GM19395 (cell line): Measurements from ENCODE around the gene SHROOM3.

Experiments used
- ATAC-seq: cut with Tn5 transposase; IDR thresholded peaks from one replicate; pipeline ENCODE4 v1.9.1; 2021; ENCODE audit warnings: mild to moderate bottlenecking, moderate library complexity; ENCODE audit not compliant: unreplicated experiment

The SHROOM3 gene

DNA sequence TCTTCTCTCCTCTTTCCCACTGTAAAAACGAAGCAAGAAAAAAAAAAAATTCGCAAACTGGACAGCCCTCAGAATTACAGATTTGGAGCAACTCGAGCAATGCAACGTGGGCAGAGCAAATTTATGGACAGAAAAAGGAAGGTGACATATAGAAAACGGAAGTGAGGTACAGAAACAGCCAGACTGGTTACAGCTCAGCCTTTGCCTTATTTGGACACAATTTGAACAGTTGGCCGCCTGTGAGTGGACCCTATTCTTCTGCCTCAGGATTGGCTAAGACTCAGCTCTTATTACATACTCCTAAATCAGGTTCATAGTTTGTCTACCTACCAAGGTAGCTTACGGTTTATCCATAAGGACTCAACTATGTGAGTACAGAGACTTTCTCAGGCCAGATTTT lies 364.1 kb downstream of the SHROOM3 start:
- no peak for ATAC-seq

DNA sequence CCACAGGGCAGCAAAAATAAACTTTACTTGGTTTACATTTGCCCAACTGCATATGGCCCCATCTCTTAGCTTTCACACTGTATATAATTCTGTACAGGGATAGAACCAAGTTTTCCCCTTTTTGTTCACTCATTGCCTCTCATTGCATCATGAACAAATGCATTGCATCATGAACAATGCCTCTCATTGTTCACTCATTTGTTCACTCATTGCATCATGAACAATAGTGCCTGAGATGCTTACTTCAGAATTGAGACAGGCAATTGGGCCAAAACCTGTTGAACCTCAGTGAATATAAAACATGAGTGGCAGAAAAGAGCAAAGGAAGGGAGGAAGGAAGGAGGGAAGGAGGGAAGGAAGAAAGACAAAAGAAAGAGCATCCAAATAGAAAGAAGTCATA lies 364.7 kb downstream of the SHROOM3 start:
- ATAC-seq: no peak

DNA sequence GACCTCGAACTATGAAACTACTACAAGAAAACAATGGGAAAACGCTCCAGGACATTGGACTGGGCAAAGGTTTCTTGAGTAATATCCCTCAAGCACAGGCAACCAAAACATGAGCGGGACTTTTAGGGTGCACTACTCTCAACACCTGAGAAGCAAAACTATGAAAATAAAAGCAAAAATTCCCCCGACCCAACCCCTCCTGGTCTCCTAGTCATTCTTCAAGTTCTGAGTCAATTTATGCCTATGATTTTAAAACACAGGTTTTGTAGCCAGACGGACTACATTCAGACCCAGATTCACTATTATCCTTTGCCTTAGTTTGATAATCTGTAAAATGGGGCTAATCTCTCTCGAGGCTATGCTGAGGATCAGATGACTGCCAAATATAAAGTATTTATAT lies 365.9 kb downstream of the SHROOM3 start:
- ATAC-seq: no peak

DNA sequence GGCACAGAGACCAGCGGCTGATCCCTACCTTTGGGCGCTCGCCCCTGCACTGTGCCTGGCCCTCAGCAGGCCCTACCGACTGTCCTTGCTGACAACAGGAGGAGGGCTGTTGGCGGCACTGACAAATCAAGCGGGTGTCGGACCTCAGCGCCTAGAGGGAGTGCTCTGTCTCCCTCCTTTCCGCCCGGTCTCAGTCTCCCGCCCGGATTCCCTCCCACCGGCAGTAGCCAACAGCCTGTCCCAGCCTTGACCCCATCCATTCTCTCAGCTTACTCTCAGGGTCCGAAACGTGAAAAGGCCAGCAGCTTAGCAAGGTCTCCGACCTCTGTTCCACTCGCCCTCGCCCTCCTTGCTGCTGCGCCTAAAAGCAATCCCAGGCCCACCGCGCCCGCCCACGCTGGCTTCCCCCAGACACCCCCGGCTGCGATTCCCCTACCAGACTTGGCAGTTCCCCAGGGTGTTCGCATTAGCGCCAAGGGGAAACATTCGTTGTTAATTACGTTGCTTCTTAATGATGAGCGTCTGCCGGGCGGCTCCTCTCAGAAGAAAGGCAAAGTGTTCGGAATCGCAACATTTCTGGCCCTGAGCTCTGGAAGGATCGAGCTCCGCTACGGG lies 366.7 kb downstream of the SHROOM3 start:
- no peak for ATAC-seq

DNA sequence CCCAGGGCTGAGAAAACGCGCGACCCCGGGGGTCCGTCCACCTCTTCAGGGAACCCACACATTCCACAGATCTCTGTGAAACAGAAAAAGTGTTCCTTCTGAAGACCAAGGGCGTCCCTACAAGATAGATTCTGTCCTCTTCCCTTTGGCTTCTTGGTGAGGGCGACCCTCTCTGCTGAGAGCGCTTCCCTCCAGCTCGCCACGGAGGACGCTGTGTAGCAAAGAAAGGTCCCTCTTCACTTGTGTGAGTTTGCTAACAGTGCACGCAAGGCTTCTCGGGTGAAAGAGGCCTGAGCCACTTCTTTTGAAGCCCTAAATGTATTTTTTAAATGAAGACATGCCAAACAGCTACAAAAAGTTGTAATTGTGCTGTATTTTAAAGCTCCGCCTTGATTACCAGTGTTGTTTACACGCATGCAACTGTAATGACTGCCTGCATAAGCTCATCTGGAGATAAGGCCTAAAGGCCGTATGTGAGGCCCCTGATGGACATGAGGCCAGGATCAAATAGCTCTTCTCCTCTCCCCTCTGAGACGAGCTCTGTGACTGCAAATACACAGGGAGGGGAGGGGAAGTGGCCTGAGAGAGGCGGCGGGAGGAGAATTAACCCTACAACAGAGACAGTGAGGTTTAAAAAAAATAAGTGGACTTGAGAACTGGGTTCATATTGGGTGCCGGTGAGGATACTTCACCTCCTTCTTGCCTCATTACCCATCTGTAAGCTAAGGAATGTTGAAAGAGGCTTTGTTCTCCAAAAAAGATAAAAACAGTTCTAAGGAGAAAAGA lies 367.4 kb downstream of the SHROOM3 start:
- ATAC-seq: no peak

DNA sequence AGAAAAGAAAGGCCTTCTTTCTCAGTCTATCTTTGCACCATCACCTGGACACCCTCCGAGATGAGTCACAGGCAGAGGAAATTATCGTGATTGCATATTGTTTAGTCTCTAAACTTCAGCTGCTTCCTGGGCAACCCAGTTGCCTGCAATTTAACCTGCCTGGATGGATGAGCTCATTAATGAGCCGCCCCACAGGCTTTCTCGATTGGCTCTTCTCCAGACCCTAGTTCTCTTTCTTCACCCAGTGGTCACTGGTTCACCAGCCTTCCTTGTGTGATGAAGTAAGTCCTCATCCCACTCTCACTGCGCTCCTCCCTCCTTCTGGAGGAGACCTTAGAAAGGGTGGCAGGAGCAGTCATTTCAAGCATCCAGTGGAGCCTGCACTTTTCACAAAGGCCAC lies 368.5 kb downstream of the SHROOM3 start:
- ATAC-seq: no peak

DNA sequence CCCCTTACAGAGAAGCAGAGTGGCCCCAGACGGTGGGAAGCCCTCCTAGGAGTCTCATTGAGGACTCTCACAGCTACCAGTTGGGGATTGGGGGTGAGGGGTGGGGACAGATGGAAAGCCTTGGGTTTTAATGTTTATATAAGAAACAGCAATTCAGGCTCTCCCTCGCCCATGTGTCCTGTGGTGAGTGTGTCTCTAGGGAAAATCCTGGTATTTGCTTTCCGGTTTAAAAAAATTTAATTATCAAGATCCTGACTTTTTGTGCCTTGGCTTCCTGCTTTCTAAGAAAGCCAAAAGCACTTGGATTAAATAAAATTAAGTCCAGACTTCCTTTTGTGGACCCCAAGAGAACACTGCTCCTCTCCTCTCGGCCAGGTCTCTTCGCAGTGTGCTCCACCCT lies 369.1 kb downstream of the SHROOM3 start:
- no peak for ATAC-seq

DNA sequence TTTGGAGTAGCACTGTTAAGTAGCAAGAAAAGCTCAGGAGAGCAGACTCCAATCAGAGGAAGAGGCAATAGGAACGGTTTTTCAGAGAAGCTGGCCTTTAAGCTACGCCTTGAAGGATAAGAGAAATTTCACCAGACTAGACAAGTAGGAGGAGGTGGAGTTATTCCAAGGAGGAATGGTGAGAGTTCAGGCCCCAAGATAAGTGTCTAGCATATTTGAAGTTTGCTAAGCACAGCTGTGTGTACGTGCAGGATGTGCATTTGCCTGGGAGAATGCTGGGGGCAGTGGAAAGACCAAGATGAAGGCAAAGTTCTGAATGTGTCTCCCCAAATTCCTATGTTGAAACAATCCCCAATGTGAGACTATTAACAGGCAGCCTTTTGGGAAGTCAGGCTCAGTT lies 371.3 kb downstream of the SHROOM3 start:
- ATAC-seq: no peak

DNA sequence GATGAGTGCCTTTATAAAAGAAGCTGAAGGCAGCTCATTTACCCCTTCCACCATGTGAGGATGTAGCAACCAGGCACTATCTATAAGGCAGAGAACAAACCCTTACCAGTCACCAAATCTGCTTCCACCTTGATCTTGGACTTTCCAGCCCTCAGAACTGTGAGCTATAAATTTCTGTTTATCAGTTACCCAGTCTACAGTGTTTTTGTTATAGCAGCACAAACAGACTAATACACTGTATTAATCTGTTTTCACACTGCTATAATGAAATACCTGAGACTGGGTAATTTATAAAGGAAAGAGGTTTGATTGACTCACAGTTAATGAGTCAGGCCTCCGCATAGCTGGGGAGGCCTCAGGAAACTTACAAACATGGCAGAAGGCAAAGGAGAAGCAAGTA lies 371.7 kb downstream of the SHROOM3 start:
- no peak for ATAC-seq

DNA sequence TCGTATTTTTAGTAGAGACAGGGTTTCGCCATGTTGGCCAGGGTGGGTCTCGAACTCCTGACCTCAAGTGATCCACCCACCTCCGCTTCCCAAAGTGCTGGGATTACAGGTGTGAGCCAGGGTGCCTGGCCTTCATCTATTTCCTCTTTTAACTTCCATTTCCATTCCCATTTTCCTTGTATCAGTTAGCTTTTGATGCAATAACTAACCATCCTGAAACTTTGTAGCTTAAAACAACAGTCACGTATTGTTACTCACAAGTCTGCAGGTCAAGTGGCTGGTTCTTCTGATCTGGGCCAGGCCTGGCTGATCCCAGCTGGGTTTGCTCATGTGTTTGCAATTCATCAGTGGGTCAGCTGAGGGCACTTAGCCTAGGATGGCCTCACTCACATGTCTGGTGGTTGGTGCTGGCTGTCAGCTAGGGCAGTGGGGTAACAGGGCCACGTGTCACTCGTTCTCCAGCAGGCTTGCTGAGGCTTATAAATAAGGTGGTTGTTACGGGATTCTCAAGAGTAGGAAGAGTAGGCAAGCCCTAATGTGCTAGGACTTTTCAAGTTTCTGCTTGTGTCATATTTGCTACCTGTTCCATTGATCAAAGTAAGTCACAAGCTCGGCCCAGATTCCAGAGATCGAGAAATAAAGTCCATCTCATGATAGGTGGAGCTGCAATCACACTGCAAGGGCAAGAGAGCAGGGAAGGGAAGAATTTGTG lies 374.7 kb downstream of the SHROOM3 start:
- no peak for ATAC-seq

DNA sequence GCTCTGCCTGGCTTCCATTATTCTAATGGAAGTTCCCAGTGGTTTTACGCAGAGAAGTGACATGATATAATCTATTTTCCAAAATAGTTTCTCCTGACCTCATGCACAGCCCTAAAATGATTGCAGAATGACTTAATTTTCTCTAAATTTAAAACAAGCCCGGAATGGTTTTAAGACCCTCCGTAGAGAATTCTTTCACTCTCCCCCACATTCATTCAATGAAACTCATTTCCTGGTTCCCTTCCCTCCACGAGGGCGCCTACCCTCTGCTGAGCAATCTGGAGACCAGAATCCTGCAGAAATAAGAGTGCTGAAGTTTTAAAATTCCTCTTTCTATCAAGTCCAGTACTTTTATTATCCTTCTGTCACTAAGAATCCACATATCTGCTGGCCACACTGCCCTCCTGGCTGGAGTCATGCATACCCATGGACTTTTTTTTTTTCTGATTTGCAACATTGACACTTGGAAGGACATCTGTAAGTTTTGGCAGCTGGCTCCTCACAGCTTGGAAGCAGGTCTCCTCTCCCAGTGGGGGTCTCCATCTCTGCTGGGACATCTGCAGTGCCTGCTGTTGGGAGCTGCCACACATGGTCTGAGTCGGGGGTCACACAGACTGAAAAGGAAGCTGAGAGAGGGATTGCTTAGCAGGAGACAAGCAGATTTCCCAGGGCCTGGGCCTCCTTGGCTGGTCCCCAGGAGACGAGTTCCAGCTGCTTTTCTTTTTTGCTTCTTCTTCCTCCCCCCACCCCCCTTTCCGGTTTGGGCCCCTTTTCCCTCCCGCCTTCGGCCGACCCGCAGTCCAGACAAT lies 376.8 kb downstream of the SHROOM3 start:
- ATAC-seq: no peak

DNA sequence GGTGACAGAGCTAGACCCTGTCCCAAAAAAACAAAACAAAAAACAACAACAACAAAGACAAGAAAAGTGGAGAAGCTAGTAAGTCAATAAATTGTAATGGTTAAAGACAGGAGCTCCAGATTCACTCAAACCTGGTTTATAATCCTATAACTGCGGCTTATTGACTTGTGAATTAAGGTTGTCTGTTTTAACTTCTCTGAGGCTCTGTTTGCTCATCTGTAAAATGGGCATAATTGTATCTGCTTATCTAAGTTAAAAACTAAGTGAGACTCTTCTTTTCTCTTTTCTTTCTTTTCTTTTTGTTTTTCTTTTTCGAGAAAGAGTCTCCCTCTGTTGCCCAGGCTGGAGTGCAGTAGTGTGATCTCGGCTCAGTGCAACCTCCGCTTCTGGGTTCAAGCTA lies 378.0 kb downstream of the SHROOM3 start:
- ATAC-seq: no peak

DNA sequence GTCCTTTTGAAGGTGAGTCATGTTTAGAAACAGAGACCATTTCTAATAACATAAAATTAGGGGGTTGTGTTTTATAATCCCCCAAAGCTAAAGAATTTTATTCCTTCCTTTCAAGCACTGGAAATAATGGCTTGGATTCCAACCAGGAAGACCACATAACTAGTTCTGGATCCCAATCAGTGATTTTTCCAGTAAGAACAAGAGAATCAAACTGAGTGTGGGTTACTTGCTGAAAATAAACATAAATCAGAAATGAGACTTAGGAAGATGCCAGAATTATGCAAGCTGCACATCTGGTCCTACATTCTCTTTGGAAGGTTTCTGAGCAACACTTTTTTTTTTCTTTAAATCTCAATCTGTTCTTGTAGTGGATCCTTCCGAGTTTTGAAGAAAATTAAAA lies 386.6 kb downstream of the SHROOM3 start:
- ATAC-seq: no peak

DNA sequence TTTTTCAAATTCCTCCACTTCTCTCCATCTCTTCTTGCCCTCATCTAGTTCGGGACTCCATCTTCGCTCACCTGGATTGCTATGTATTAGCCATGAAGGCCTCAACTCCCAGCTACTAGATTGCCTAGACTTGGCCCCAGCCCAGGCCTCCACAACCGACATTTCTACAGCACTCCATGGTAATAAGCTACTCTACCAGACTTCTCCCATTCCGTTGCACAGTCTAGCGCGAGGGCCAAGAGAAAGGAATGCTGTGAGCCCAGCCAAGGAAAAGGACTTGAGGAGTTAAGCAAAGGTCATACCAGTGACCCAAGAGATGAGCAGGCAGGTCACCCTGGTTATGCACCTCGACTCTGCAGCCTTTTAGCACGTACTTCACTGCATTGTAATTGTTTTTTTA lies 387.3 kb downstream of the SHROOM3 start:
- no peak for ATAC-seq

DNA sequence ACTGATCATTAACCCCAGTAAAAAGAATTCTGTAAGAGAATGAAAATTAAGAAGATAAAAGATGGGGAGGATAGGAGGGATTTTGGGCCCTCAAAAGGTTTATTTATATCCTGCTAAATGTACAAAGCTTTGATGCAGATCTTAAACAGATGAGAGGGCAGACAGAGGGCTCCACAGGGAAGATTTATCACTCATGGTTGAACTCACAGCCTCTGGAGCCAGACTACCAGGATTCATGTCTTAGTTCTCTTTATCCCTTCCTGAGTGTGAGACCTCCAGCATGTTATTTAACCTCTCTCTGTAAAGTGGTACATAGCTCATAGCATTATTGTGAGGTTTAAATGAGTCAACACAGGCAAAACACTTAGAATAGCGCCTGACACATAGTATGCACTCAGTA lies 388.5 kb downstream of the SHROOM3 start:
- no peak for ATAC-seq

DNA sequence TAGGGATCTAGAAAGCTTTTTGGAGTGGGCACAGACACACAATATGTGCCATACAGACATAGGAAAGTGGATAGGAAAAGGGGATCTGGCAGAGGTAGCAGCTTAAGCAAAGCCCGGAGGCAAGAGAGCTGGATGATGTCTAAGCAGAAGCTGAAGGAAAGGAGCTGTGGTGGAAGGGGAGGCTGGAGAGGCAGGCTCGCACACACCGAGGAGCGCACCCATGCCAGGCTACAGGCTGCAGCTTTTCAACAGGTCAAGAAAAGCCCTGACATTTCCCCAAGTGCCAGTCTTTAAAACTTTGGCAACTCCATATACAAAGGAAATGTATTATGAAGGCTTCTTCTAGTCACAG lies 395.6 kb downstream of the SHROOM3 start:
- no peak for ATAC-seq

DNA sequence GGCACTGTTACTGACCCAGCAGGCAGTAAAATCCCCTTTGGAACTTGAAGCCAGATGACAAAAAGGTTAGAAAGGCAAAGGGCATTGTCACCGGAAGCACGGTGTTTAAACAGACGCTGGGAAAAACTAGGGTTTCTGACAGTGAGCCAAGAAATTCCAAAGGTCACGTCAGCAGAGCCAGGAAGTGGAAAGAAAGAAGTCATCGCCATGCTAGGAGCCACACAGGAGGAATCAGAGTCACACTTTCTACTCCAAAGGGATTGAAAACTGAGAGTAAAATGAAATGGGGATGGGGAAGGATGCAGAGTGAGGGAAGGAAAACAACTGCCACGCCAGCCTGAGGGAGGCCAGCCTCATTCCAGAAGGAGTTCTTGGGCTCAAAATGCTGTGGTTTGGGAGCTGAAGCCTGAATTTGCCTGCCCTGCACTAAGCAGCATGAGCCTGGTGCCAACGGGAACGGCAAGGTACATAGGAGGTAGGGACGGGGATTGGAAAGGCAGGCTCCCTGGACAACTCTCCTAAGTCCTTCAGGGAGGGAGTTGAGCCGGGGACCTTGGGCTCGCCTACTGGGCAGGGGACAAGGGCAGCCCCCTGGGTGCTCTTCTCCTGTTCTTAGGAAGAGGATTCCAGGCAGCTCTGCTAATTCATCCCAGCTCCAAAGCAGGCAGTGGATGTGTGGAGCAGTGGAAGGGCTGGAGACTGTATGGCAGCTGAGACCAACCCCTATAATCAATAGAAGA lies 396.1 kb downstream of the SHROOM3 start:
- no peak for ATAC-seq

DNA sequence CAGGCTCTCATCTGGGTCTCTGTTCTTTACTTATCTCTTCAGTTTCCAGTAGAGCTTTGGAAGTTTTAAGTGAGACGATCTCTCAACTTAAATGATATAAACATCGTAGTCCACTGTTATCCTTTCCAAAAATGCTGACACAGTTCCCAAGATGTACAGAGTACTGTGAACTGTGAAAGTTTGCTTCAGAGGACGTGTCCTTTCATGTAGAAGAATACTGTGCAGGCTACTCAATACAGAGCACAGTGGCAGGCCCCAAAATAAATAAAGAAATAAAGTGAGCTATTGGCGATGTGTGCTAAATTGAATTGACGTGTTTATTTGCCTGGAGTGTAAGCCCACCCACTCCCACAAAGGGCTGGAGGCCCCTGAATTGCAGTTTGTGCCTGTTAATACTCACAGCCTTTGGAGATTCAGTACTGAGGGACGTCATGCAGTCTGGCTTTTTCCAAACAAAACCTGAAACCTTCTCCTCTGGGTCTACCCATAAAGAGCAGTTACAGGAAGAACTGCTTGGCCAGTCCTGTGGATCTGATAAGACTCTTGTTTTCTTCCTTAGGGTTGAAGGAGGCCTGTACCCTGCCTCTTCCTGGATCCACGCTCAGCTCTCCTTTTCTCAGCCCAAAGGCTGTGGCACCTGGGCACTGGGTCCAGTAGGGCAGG lies 396.8 kb downstream of the SHROOM3 start:
- ATAC-seq: no peak
